Ishikawa (cell line): ENCODE results near the gene CDH23.

Experiments
- MAX ChIP-seq: IDR thresholded peaks from 2 replicates; pipeline ENCODE4 v1.6.1; 2012
- TAF1 ChIP-seq: IDR thresholded peaks from 2 replicates; pipeline ENCODE4 v1.6.1; 2012; ENCODE audit warnings: low read depth, mild to moderate bottlenecking
- USF1 ChIP-seq: IDR thresholded peaks from 2 replicates; pipeline ENCODE4 v1.6.1; 2012
- ZBTB7A ChIP-seq: IDR thresholded peaks from 2 replicates; pipeline ENCODE4 v1.6.1; 2012; ENCODE audit warnings: low read depth
- TF ChIP-seq, protein P1 (sequence below): IDR thresholded peaks from 2 replicates; pipeline ENCODE4 v1.6.1; 2012; ENCODE audit warnings: low read depth, mild to moderate bottlenecking

- TF ChIP-seq ZBTB7A (no peak), MAX (no peak), TAF1 (no peak), USF1 (no peak)
- TF ChIP-seq, protein P1, sequence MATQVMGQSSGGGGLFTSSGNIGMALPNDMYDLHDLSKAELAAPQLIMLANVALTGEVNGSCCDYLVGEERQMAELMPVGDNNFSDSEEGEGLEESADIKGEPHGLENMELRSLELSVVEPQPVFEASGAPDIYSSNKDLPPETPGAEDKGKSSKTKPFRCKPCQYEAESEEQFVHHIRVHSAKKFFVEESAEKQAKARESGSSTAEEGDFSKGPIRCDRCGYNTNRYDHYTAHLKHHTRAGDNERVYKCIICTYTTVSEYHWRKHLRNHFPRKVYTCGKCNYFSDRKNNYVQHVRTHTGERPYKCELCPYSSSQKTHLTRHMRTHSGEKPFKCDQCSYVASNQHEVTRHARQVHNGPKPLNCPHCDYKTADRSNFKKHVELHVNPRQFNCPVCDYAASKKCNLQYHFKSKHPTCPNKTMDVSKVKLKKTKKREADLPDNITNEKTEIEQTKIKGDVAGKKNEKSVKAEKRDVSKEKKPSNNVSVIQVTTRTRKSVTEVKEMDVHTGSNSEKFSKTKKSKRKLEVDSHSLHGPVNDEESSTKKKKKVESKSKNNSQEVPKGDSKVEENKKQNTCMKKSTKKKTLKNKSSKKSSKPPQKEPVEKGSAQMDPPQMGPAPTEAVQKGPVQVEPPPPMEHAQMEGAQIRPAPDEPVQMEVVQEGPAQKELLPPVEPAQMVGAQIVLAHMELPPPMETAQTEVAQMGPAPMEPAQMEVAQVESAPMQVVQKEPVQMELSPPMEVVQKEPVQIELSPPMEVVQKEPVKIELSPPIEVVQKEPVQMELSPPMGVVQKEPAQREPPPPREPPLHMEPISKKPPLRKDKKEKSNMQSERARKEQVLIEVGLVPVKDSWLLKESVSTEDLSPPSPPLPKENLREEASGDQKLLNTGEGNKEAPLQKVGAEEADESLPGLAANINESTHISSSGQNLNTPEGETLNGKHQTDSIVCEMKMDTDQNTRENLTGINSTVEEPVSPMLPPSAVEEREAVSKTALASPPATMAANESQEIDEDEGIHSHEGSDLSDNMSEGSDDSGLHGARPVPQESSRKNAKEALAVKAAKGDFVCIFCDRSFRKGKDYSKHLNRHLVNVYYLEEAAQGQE: no peak
Measured at GRCh38 chr10:71465551-71466252, 69.0 kb downstream of the CDH23 start.
